HG02678 (cell line): Measurements from ENCODE around the gene TOMM22.

Experiments
- ATAC-seq: cut with Tn5 transposase; IDR thresholded peaks from one replicate; pipeline ENCODE4 v1.9.1; 2021; ENCODE audit warnings: mild to moderate bottlenecking, moderate library complexity; ENCODE audit not compliant: unreplicated experiment

The TOMM22 gene

DNA sequence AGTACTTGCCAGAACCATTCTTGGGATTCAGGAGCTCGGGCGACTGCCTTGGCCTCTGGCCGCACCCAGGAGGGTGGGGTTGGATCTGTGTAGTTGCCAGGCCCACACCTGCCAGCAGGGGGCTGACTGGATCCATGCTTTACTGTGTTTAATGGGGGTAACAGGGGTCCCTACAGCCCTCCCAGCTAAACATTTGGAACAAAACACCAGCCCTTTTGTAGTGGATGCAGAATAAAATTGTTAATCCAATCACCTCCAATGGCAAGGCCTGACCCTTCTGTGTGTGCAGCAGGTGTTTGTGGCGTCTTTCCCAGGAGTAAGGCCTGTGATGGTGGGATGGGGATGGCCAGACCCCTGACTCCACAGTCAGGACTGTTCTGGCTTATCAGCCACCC lies 51.6 kb downstream of the TOMM22 start:
- no peak for ATAC-seq

DNA sequence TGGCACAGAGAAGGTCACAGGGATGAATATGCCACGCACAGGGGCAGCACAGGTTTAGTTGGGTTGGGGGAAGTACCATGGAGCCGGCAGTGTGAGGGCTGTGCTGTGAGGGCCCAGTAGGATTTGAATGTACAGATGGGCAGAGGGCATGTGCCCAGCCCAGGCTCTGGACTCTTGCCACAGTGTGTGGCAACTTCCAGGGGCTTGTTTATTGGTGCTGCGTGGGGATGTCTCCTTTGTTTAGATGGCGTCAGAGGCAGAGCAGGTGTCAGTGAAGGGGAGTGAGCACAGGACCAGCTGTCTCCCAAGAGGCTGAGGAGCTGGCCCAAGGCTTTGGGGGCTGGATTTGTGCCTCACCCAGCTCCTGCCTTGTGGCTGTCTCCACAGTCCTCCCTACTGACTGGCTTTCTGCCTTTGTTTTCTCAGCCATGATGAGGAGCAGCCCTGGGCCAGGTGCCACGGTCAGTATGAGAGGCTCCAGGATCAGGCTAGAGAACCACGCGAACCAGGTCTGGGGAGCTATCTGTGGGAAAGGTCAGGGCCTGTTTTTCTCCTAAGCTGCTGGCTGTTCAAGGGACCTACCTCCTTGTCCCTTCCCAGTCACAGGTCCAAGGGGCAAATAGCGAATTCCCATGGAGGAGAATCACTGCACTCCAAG lies 52.1 kb downstream of the TOMM22 start:
- no peak for ATAC-seq

DNA sequence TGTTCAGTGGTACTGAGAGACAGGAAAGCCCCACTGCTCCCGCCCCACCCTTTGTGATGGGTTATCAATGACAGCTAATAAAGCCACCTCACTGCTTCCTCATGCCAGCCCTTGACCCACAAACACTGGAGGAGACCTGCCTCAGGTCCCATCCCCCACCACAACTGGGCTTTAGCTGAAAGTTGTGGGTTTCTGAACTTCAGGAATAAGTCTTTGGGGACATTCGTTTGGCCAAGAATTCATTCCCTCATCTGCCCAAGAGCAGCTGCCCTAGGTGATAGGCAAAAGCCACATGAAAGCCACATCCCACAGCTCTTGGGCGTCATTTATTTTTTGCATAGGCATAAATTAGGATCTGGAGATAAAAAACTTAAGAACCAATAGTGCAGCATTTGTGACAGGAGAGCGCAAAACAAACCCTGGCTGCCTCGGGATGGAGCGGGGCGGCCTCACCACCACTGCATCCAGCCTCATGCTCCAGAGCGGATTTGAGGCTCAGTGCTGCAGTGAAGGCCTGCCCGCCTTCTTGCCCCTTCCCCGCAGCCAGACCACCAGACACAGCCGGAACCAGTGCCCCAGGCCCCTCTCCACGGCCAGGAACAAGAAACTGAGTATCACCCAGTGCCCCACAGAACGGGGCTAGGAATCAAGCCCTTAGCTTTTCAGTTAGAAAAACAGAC lies 52.8 kb downstream of the TOMM22 start:
- ATAC-seq: no peak
